HG02610 (cell line): ENCODE data around the gene CIROP.
"Not testable (repeated sequence)": the region's sequence is repeated elsewhere in the genome, so short reads cannot be mapped to it uniquely, and the experiment has no call there.

Source experiments
- ATAC-seq: cut with Tn5 transposase; IDR thresholded peaks from one replicate; pipeline ENCODE4 v1.9.1; 2021; ENCODE audit warnings: mild to moderate bottlenecking, moderate library complexity; ENCODE audit not compliant: unreplicated experiment

The CIROP gene

GRCh38 chr14:23114669-23115038 lies 9.9 kb upstream of the CIROP start:
- ATAC-seq: no peak

GRCh38 chr14:23114120-23114458 lies 9.3 kb upstream of the CIROP start:
- no peak for ATAC-seq

- no peak for ATAC-seq
Measured at GRCh38 chr14:23113431-23114119, 8.8 kb upstream of the CIROP start.

- no peak for ATAC-seq
Measured at GRCh38 chr14:23112359-23113178, 7.8 kb upstream of the CIROP start.

GRCh38 chr14:23110579-23111365 lies 6.0 kb upstream of the CIROP start:
- ATAC-seq: no peak

GRCh38 chr14:23109769-23110168 lies 5.0 kb upstream of the CIROP start:
- no peak for ATAC-seq

- ATAC-seq: not testable (repeated sequence)
Measured at GRCh38 chr14:23108169-23108568, 3.4 kb upstream of the CIROP start.

- not testable (repeated sequence) for ATAC-seq
Measured at GRCh38 chr14:23107620-23108019, 2.8 kb upstream of the CIROP start.

GRCh38 chr14:23106747-23107045 lies 1.9 kb upstream of the CIROP start:
- ATAC-seq: no peak

GRCh38 chr14:23105348-23105824 lies 597 bp upstream of the CIROP start:
- ATAC-seq: no peak

GRCh38 chr14:23104070-23104590 lies 659 bp downstream of the CIROP start:
- ATAC-seq: no peak

GRCh38 chr14:23103581-23103980 lies 1.2 kb downstream of the CIROP start:
- no peak for ATAC-seq

GRCh38 chr14:23102801-23103200 lies 2.0 kb downstream of the CIROP start:
- no peak for ATAC-seq

- ATAC-seq: no peak
Measured at GRCh38 chr14:23101986-23102625, 2.7 kb downstream of the CIROP start.

- no peak for ATAC-seq
Measured at GRCh38 chr14:23101213-23101970, 3.4 kb downstream of the CIROP start.

- ATAC-seq: no peak
Measured at GRCh38 chr14:23099212-23099861, 5.5 kb downstream of the CIROP start.

GRCh38 chr14:23097786-23098185 lies 7.0 kb downstream of the CIROP start:
- ATAC-seq: no peak

GRCh38 chr14:23095196-23096108 lies 9.3 kb downstream of the CIROP start, which contains the start of gene C14orf119:
Gene C14orf119, plus strand, starts transcription at chr14:23095505. Its CDS starts 2,154 bp downstream, at chr14:23097659.
- ATAC-seq: peak; percentile 92
